Sigmoid colon (tissue), 4 donors: ENCODE results near the gene ZXDC.

Source experiments
- EP300 ChIP-seq, 4 donors: sonication (generic); formaldehyde crosslinking; IDR thresholded peaks; one replicate each; pipeline ENCODE4 v1.6.1; 2017; ENCODE audit warnings: antibody characterized with exemption in 4 of 4
- POLR2A ChIP-seq, 2 donors: fragments of 450-650 bp; IDR thresholded peaks; one replicate each; pipeline ENCODE4 v1.6.1; 2016; ENCODE audit warnings: antibody characterized with exemption in 2 of 2, mild to moderate bottlenecking in 2 of 2, moderate library complexity in 2 of 2
- POLR2AphosphoS5 ChIP-seq, 4 donors: sonication (generic); formaldehyde crosslinking; IDR thresholded peaks; one replicate each; pipeline ENCODE4 v1.6.1; 2017; ENCODE audit warnings: antibody characterized with exemption in 4 of 4
- TF ChIP-seq, protein P1 (sequence below), 4 experiments: fragments of 450-650 bp in 3 of 4; fragments of 200-600 bp in 1 of 4; IDR thresholded peaks; one replicate each; pipeline ENCODE4 v1.5.1; 2016 to 2019; ENCODE audit warnings: antibody characterized with exemption in 4 of 4, mild to moderate bottlenecking in 3 of 4, moderate library complexity in 2 of 4

DNA sequence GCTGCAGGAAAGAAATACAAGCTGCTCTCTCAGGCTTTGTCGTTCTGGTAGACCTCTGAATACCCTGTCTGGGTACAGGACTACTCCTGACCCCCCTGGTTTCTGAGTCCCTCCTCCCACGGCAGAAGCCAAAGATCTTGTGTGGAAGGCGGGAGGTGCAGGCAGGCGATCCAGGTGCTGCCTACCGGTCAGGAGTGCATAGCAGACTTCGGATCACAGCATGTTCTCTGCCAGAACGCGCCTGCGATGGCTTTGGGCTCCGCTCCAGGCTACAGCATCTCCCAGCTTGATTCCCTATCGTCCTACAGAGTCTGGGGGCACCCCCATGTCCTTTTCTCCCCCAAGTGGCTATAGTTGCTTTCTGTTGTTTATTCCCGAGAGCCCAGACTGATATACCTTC, 83.4 kb downstream of the ZXDC start:
- TF ChIP-seq, protein P1, sequence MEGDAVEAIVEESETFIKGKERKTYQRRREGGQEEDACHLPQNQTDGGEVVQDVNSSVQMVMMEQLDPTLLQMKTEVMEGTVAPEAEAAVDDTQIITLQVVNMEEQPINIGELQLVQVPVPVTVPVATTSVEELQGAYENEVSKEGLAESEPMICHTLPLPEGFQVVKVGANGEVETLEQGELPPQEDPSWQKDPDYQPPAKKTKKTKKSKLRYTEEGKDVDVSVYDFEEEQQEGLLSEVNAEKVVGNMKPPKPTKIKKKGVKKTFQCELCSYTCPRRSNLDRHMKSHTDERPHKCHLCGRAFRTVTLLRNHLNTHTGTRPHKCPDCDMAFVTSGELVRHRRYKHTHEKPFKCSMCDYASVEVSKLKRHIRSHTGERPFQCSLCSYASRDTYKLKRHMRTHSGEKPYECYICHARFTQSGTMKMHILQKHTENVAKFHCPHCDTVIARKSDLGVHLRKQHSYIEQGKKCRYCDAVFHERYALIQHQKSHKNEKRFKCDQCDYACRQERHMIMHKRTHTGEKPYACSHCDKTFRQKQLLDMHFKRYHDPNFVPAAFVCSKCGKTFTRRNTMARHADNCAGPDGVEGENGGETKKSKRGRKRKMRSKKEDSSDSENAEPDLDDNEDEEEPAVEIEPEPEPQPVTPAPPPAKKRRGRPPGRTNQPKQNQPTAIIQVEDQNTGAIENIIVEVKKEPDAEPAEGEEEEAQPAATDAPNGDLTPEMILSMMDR (IDR thresholded peaks at IDR 0.05) = no peak
- TF ChIP-seq POLR2A (IDR thresholded peaks at IDR 0.05) (no peak), POLR2AphosphoS5 (IDR thresholded peaks at IDR 0.05) (no peak), EP300 (IDR thresholded peaks at IDR 0.05) (no peak)
